GM23338 (cell line): ENCODE measurements around the gene PAFAH2. TPM values are rescaled to one million over a fixed set of nuclear protein-coding genes. Genes with fewer than 3 reads are reported as not detected.
A peak's percentile ranks its signal among the peaks of the same experiment; 100 is the strongest.

Source experiments
- ATAC-seq: fragments of 200-7000 bp; cut with Tn5 transposase; 3 replicates; pipeline ENCODE4 v1.9.1; 2020
- DNase-seq: peaks from one replicate; pipeline ENCODE4 v3.0.0-alpha.2; 2015; ENCODE audit warnings: low spot score
- H2AFZ ChIP-seq: fragments of 200-600 bp; sonication (generic); 2 replicates; pipeline ENCODE4 v1.8.0; 2016; ENCODE audit warnings: antibody characterized with exemption, mild to moderate bottlenecking, moderate library complexity
- H3F3A ChIP-seq: fragments of 200-600 bp; sonication (generic); replicated peaks from 2 replicates; pipeline ENCODE4 v1.8.0; 2017; ENCODE audit warnings: antibody characterized with exemption, mixed run types, low read depth
- H3K27ac ChIP-seq: fragments of 200-600 bp; sonication (generic); 2 replicates; pipeline ENCODE4 v1.6.1; 2016; ENCODE audit warnings: low read depth
- H3K27me3 ChIP-seq: fragments of 200-600 bp; sonication (generic); 2 replicates; pipeline ENCODE4 v1.8.0; 2016; ENCODE audit warnings: mild to moderate bottlenecking, mixed run types, moderate library complexity; ENCODE audit not compliant: insufficient read depth
- H3K36me3 ChIP-seq: fragments of 200-600 bp; sonication (generic); 2 replicates; pipeline ENCODE4 v1.8.0; 2016; ENCODE audit warnings: mild to moderate bottlenecking; ENCODE audit not compliant: insufficient read depth
- H3K4me1 ChIP-seq: fragments of 200-600 bp; sonication (generic); 2 replicates; pipeline ENCODE4 v1.8.0; 2016; ENCODE audit warnings: mild to moderate bottlenecking, moderate library complexity; ENCODE audit not compliant: insufficient read depth
- H3K4me2 ChIP-seq: fragments of 200-600 bp; sonication (generic); 2 replicates; pipeline ENCODE4 v1.7.1; 2017; ENCODE audit warnings: mixed run types
- H3K4me3 ChIP-seq: fragments of 200-600 bp; sonication (generic); 2 replicates; pipeline ENCODE4 v1.6.1; 2016; ENCODE audit warnings: mixed run types
- H3K79me2 ChIP-seq: fragments of 200-600 bp; sonication (generic); replicated peaks from 2 replicates; pipeline ENCODE4 v1.8.0; 2017; ENCODE audit warnings: mild to moderate bottlenecking; ENCODE audit not compliant: insufficient read depth
- H3K9me2 ChIP-seq: fragments of 200-600 bp; sonication (generic); 2 replicates; pipeline ENCODE4 v1.8.0; 2017; ENCODE audit not compliant: insufficient read depth
- H4K20me1 ChIP-seq: fragments of 200-600 bp; sonication (generic); replicated peaks from 2 replicates; pipeline ENCODE4 v1.8.0; 2017; ENCODE audit warnings: mild to moderate bottlenecking; ENCODE audit not compliant: insufficient read depth
- H3K27ac Mint-ChIP-seq: 2 replicates; pipeline ENCODE4 v1.8.0; 2020; ENCODE audit warnings: inconsistent platforms, mild to moderate bottlenecking, moderate library complexity, mixed read lengths
- H3K27me3 Mint-ChIP-seq: 3 replicates; pipeline ENCODE4 v1.8.0; 2022; ENCODE audit warnings: low read depth, mild to moderate bottlenecking, moderate library complexity, mixed read lengths, inconsistent platforms; ENCODE audit not compliant: insufficient read depth, poor library complexity
- H3K36me3 Mint-ChIP-seq: 3 replicates; pipeline ENCODE4 v1.8.0; 2021; ENCODE audit warnings: low read depth, mild to moderate bottlenecking, inconsistent platforms, moderate library complexity, mixed read lengths
- H3K4me1 Mint-ChIP-seq: 3 replicates; pipeline ENCODE4 v1.8.0; 2020; ENCODE audit warnings: mild to moderate bottlenecking, inconsistent platforms, mixed read lengths
- H3K4me3 Mint-ChIP-seq: 3 replicates; pipeline ENCODE4 v1.8.0; 2021; ENCODE audit warnings: moderate library complexity, mild to moderate bottlenecking, inconsistent platforms, mixed read lengths
- H3K9me3 Mint-ChIP-seq: 3 replicates; pipeline ENCODE4 v1.8.0; 2020; ENCODE audit warnings: moderate library complexity, mild to moderate bottlenecking, inconsistent platforms, mixed read lengths
- CREB1 ChIP-seq: fragments of 250-450 bp; sonication (Bioruptor Pico); IDR thresholded peaks from 2 replicates; pipeline ENCODE4 v1.5.0; 2020; ENCODE audit warnings: low read depth, mild to moderate bottlenecking, moderate library complexity
- CTCF ChIP-seq, 2 experiments: fragments of 200-600 bp in 1 of 2; sonication (generic) in 1 of 2; conservative IDR thresholded peaks; 2 replicates each; pipeline versions ENCODE4 v1.5.1 to v1.6.1; 2016 to 2017; ENCODE audit warnings: antibody characterized with exemption in 2 of 2, low read depth in 2 of 2, mild to moderate bottlenecking in 2 of 2, moderate library complexity in 1 of 2
- ETS1 ChIP-seq: IDR thresholded peaks from 2 replicates; pipeline ENCODE4 v1.6.1; 2016; ENCODE audit warnings: antibody characterized with exemption
- EZH2 ChIP-seq: fragments of 200-600 bp; sonication (generic); IDR thresholded peaks from one replicate; pipeline ENCODE4 v1.8.0; 2017; ENCODE audit warnings: antibody characterized with exemption, mild to moderate bottlenecking, low read depth; ENCODE audit not compliant: unreplicated experiment
- EZH2phosphoT487 ChIP-seq: fragments of 200-600 bp; sonication (generic); IDR thresholded peaks from one replicate; pipeline ENCODE4 v1.8.1; 2018; ENCODE audit warnings: antibody characterized with exemption; ENCODE audit not compliant: unreplicated experiment
- JUNB ChIP-seq: IDR thresholded peaks from one replicate; pipeline ENCODE4 v1.6.1; 2016; ENCODE audit warnings: antibody characterized with exemption; ENCODE audit not compliant: unreplicated experiment
- NANOG ChIP-seq: IDR thresholded peaks from 2 replicates; pipeline ENCODE4 v1.6.1; 2016; ENCODE audit warnings: antibody characterized with exemption, borderline replicate concordance
- POLR2AphosphoS5 ChIP-seq: IDR thresholded peaks from 2 replicates; pipeline ENCODE4 v1.6.1; 2016; ENCODE audit warnings: antibody characterized with exemption, low read depth
- REST ChIP-seq: IDR thresholded peaks from one replicate; pipeline ENCODE4 v1.6.1; 2018; ENCODE audit warnings: antibody characterized with exemption; ENCODE audit not compliant: unreplicated experiment
- STAT1 ChIP-seq: IDR thresholded peaks from one replicate; pipeline ENCODE4 v1.6.1; 2016; ENCODE audit warnings: antibody characterized with exemption; ENCODE audit not compliant: unreplicated experiment
- ZNF114 ChIP-seq: fragments of 250-450 bp; sonication (Bioruptor Pico); IDR thresholded peaks from 2 replicates; pipeline ENCODE4 v1.5.0; 2020; ENCODE audit warnings: mild to moderate bottlenecking, moderate library complexity
- ZNF331 ChIP-seq: fragments of 250-450 bp; sonication (Bioruptor Pico); IDR thresholded peaks from 2 replicates; pipeline ENCODE4 v1.5.0; 2020; ENCODE audit warnings: low read depth, mild to moderate bottlenecking, moderate library complexity
- ZNF462 ChIP-seq: fragments of 250-450 bp; sonication (Bioruptor Pico); IDR thresholded peaks from 2 replicates; pipeline ENCODE4 v1.5.0; 2020; ENCODE audit warnings: mild to moderate bottlenecking, moderate library complexity
- polyA plus RNA-seq: library from polyadenylated mRNA; unstranded; fragments of >200 nt; fragmentation: Nextera tagmentation; extraction: Ambion mirVana; gene quantifications from 2 replicates; pipeline ENCODE4 v1.2.1, GENCODE V29; 2016
- total RNA-seq: library from RNA; depleted of rRNA; stranded (reverse); fragments of >200 nt; shearing (Covaris generic); gene quantifications from 2 replicates; pipeline ENCODE4 v1.2.3, GENCODE V29; 2014

The PAFAH2 gene
- total and polyA plus RNA-seq, 2 experiments from 2014 or later, result 5.7 to 10.3 TPM

GRCh38 chr1:25914074-25914995 lies 83.5 kb downstream of the PAFAH2 start:
- H3K4me2 ChIP-seq, result no peak overlapping the region
- no peak overlapping the region for H2AFZ ChIP-seq
- peak; percentile 35; the same call in 2 of the 3 replicates for ATAC-seq
- H3K4me3 ChIP-seq, result no peak overlapping the region
- no peak overlapping the region for H3K27ac ChIP-seq
- no peaks in the 10 kb centered on the region for H3K36me3 ChIP-seq
- H3K4me3 Mint-ChIP-seq, result no peak overlapping the region
- H3K36me3 Mint-ChIP-seq, result no peaks in the 10 kb centered on the region
- no peaks in the 10 kb centered on the region for H3F3A ChIP-seq
- no peaks in the 10 kb centered on the region for H3K9me3 Mint-ChIP-seq
- DNase-seq, result no peak
- peaks cover 5% of the 10 kb centered on the region; the same call in 2 of the 3 replicates for H3K4me1 Mint-ChIP-seq
- no peak overlapping the region for H3K27ac Mint-ChIP-seq
- H3K79me2 ChIP-seq, result no peaks in the 10 kb centered on the region
- H4K20me1 ChIP-seq, result no peaks in the 10 kb centered on the region
- TF ChIP-seq JUNB, result no peak
- no peak for TF ChIP-seq NANOG
- TF ChIP-seq EZH2phosphoT487, result no peak
- no peak for TF ChIP-seq STAT1
- no peak for TF ChIP-seq REST
- no peak for TF ChIP-seq ZNF331 (CRISPR knock-in tag)
- TF ChIP-seq CREB1 (CRISPR knock-in tag), result no peak
- no peak for TF ChIP-seq ZNF114
- TF ChIP-seq ZNF462 (CRISPR knock-in tag), result no peak
- TF ChIP-seq POLR2AphosphoS5, result no peak
- no peak for TF ChIP-seq EZH2
- no peak for TF ChIP-seq CTCF (conservative IDR thresholded peaks at IDR 0.05; ENCODE audit: low read depth in 2 of 2)
- TF ChIP-seq ETS1, result no peak
- H3K9me2 ChIP-seq, result no peaks in the 10 kb centered on the region
- H3K4me1 ChIP-seq, result peaks cover 5% of the 10 kb centered on the region
- H3K27me3 ChIP-seq, result no peaks in the 10 kb centered on the region
- peaks cover 2% of the 10 kb centered on the region for H3K27me3 Mint-ChIP-seq
